ENCODE data around the gene CSTF2. TPM values are rescaled to one million over a fixed set of nuclear protein-coding genes. Genes with fewer than 3 reads are reported as not detected.

The CSTF2 gene
- total and polyA plus RNA-seq, 2 of the 4 experiments (the other 2 are of a cell fraction) = 22.8 to 30.3 TPM

GRCh38 chrX:100797359-100797758 is 22.8 kb upstream of the CSTF2 start:
- no peak overlapping the region for H3K14ac ChIP-seq (replicated peaks; ENCODE audit: low read depth, low read length)
- no peak for ATAC-seq (ENCODE audit: low read depth)

More at GRCh38 chrX:100797359-100797758, 22.8 kb upstream of the CSTF2 start:
- H3K23ac ChIP-seq (ENCODE audit: low read depth, low read length) = no peak overlapping the region
- no peaks in the 10 kb centered on the region for H3K4me1 ChIP-seq (ENCODE audit: control insufficient read depth, insufficient read depth, low read length)
- no peaks in the 10 kb centered on the region for H3K9me3 ChIP-seq (ENCODE audit: control insufficient read depth, insufficient read depth, low read length)
- H3K79me1 ChIP-seq (ENCODE audit: low read depth in 1 of 2, low read length in 2 of 2) = no peaks in the 10 kb centered on the region
- in situ Hi-C loops (cut with MboI; ENCODE audit: low sequenced_read_pairs) (no loop called here), intact Hi-C loops (cut with micrococcal nuclease) (no loop called here), dilution Hi-C loops (cut with HindIII; ENCODE audit: low sequenced_read_pairs, unreplicated experiment) (no loop called here)
- H3K9me1 ChIP-seq (ENCODE audit: insufficient read depth, low read length) = no peaks in the 10 kb centered on the region
- peaks cover 4% of the 10 kb centered on the region for H3K27me3 ChIP-seq (ENCODE audit: control insufficient read depth, insufficient read depth, low read length)
- no peak overlapping the region for H4K8ac ChIP-seq (ENCODE audit: low read depth in 2 of 2, low read length in 2 of 2)
- no peak for DNase-seq
- no peak overlapping the region for H2BK5ac ChIP-seq (ENCODE audit: low read depth, low read length, poor library complexity, severe bottlenecking)
- no peaks in the 10 kb centered on the region for H4K20me1 ChIP-seq (ENCODE audit: insufficient read depth, low read length)
- ChIA-PET CTCF (no interaction called here), POLR2A (ENCODE audit: unreplicated experiment) (no interaction called here)
- H3K27ac ChIP-seq (ENCODE audit: insufficient read depth, low read length) = no peak overlapping the region
- no peak overlapping the region for H2AFZ ChIP-seq (replicated peaks; ENCODE audit: low read length, poor library complexity)
- no TSS peak for BruUV-seq (replicated peaks)
- H3K4ac ChIP-seq (ENCODE audit: low read depth, low read length) = no peak overlapping the region
- no peak overlapping the region for H4K91ac ChIP-seq (ENCODE audit: insufficient read depth, low read depth, low read length)
- WGBS, 2 experiments (ENCODE audit: extremely low coverage in 2 of 2, insufficient read length in 1 of 2) = 83% methylated on average over 1 of the region's 4 CpGs; no CpG with 5 or more reads in 1 of the 2 experiments
- no peak overlapping the region for H2AK9ac ChIP-seq (replicated peaks; ENCODE audit: low read depth, low read length, poor library complexity)
- no peak overlapping the region for H3K9ac ChIP-seq (ENCODE audit: low read depth, low read length)
- H3K56ac ChIP-seq (ENCODE audit: extremely low read depth, insufficient read depth, low read length) = no peak overlapping the region
- no peak overlapping the region for H2BK15ac ChIP-seq (ENCODE audit: low read depth, low read length)
- H2BK120ac ChIP-seq (ENCODE audit: low read depth, low read length) = no peak overlapping the region
- no peak overlapping the region for H4K5ac ChIP-seq (ENCODE audit: low read depth, low read length)
- H3K36me3 ChIP-seq (ENCODE audit: control insufficient read depth, insufficient read depth, low read length) = no peaks in the 10 kb centered on the region
- TF ChIP-seq CEBPB (IDR thresholded peaks at IDR 0.05; ENCODE audit: low read depth, low read length) (0 out of 2 replicates have a peak, but pooled peaks have one; percentile 3), RCOR1 (IDR thresholded peaks at IDR 0.05; ENCODE audit: insufficient replicate concordance, low read length) (no peak)
- H3K4me3 ChIP-seq (ENCODE audit: insufficient read depth, low read depth, low read length) = no peak overlapping the region
- H2AK5ac ChIP-seq (ENCODE audit: low read depth, low read length) = no peak overlapping the region
- no peak overlapping the region for H3K18ac ChIP-seq (ENCODE audit: low read depth, low read length)
- no peak overlapping the region for H2BK20ac ChIP-seq (ENCODE audit: low read depth, low read length)
- H3K4me2 ChIP-seq (ENCODE audit: low read depth, low read length) = no peak overlapping the region
